Psoas muscle (tissue), 8 donors: ENCODE data around the gene DSCAM. TPM values are rescaled to one million over a fixed set of nuclear protein-coding genes. Genes with fewer than 3 reads are reported as not detected.

Experiments used
- ATAC-seq, 4 donors: fragments of 200-7000 bp; cut with Tn5 transposase; one replicate each; pipeline ENCODE4 v1.9.1; 2020; ENCODE audit warnings: moderate library complexity in 3 of 4, mild to moderate bottlenecking in 2 of 4
- DNase-seq, 2 donors: peaks; one replicate each; pipeline ENCODE4 v3.0.0-alpha.2; 2020
- H3K27ac ChIP-seq: fragments of 200-600 bp; one replicate; pipeline ENCODE4 v1.8.0; 2022
- H3K27me3 ChIP-seq, 3 donors: fragments of 200-600 bp in 1 of 3; one replicate each; pipeline versions ENCODE4 v1.6.1 to v1.8.0; 2013 to 2022; ENCODE audit warnings: low read length in 2 of 3, mild to moderate bottlenecking in 2 of 3, moderate library complexity in 1 of 3; ENCODE audit not compliant: insufficient read depth in 3 of 3
- H3K36me3 ChIP-seq, 2 donors: fragments of 200-600 bp in 1 of 2; one replicate each; pipeline versions ENCODE4 v1.6.1 to v1.8.0; 2013 to 2022; ENCODE audit warnings: low read depth in 1 of 2, mild to moderate bottlenecking in 1 of 2, moderate library complexity in 1 of 2; ENCODE audit not compliant: insufficient read depth in 1 of 2
- H3K4me1 ChIP-seq: fragments of 200-600 bp; one replicate; pipeline ENCODE4 v1.8.0; 2022
- H3K4me3 ChIP-seq: fragments of 200-600 bp; one replicate; pipeline ENCODE4 v1.8.0; 2022; ENCODE audit warnings: mild to moderate bottlenecking
- H3K9me3 ChIP-seq: fragments of 200-600 bp; one replicate; pipeline ENCODE4 v1.8.0; 2022
- CTCF ChIP-seq: fragments of 200-600 bp; IDR thresholded peaks from one replicate; pipeline ENCODE4 v1.8.0; 2022; ENCODE audit warnings: antibody characterized with exemption
- WGBS, 3 donors: extraction: QIAGEN DNeasy Blood & Tissue Kit; methylation state at CpG; one replicate each; pipeline versions ENCODE4 v1.1.6 to v1.1.7; 2013; 5-methylcytosine and 5-hydroxymethylcytosine counted together
- intact Hi-C, 2 donors: fragments of 100-400 bp; cut with DNase I; formaldehyde crosslinking; loops; one replicate each; pipeline versions ENCODE4 v1.11.0 to v1.14.2; 2022
- polyA plus RNA-seq, 3 donors: library from polyadenylated mRNA; stranded (reverse); fragments of 200-250 nt; gene quantifications; one replicate each; pipeline ENCODE4 v1.2.3, GENCODE V29; 2013
- total RNA-seq, 4 donors: library from RNA; stranded (reverse); fragmentation: NEBNext Ultra II Directional in 2 of 4; extraction: Animal tissue kit (Norgen Biotek cat#: 25700) in 2 of 4; gene quantifications; one replicate each; pipeline versions ENCODE4 v1.2.1 to v1.2.4, GENCODE V29; 2021 to 2023
- donor health status: healthy with polysubstance abuse.
- donor health status: DM: no; HTN: no; CAD: no; lungs with moderate emphysema.
- donor health status: Bipolar disorder and iron deficiency.
- donor health status: healthy.
- donor health status: DM: yes; HTN: yes; CAD: no.
- donor health status: DM: no; HTN: no; CAD: no.
- donor health status: DM: no; HTN: no; CAD: no.
- donor health status: DM: yes; HTN: yes; CAD: no.

The DSCAM gene
- total and polyA plus RNA-seq, 7 donors: 0.03 to 0.04 TPM; not detected in 5

DNA sequence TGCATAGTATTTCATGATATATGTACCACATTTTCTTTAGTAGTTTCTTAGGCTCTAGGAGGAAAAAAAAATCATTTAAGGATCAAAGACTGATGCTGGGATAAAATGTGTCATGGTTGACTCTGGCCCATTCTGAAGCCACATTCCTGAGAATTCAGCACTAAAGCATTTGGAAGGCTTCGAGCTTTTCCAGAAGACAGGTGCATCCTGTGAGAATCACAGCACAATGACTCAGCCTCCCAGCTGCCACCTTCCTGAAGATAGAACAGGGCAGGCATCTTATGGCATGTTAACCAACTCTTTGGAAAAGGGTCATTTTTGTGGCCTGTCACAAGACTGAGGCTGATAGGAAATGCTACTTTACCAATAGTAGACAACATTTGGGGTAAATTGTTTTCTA is 619.9 kb downstream of the DSCAM start:
- H3K4me1 ChIP-seq: no peaks in the 10 kb centered on the region
- H3K27me3 ChIP-seq: no peaks in the 10 kb centered on the region
- no peak overlapping the region for H3K27ac ChIP-seq
- H3K9me3 ChIP-seq: no peaks in the 10 kb centered on the region
- ATAC-seq: no peak
- no peak overlapping the region for H3K4me3 ChIP-seq
- H3K36me3 ChIP-seq: no peaks in the 10 kb centered on the region
- intact Hi-C loops: no loop called here
- WGBS, 3 donors: 14 to 32% (median 17%) methylated on average over 1 of the region's 1 CpG
- no peak for TF ChIP-seq CTCF
- no peak for DNase-seq

GRCh38 chr21:40215941-40216340 is 631.0 kb downstream of the DSCAM start:
- Histone ChIP-seq H3K4me3 (no peak overlapping the region), H3K27me3 (peaks cover 0 to 2% (median 0%) of the 10 kb centered on the region in 3 donors), H3K36me3 (no peaks in the 10 kb centered on the region), H3K4me1 (no peaks in the 10 kb centered on the region), H3K27ac (no peak overlapping the region), H3K9me3 (no peaks in the 10 kb centered on the region)
- intact Hi-C loops: no loop called here
- ATAC-seq (no peak), DNase-seq (no peak)
- no peak for TF ChIP-seq CTCF
- WGBS, 3 donors: 73 to 80% (median 78%) methylated on average over 2 of the region's 2 CpGs

DNA sequence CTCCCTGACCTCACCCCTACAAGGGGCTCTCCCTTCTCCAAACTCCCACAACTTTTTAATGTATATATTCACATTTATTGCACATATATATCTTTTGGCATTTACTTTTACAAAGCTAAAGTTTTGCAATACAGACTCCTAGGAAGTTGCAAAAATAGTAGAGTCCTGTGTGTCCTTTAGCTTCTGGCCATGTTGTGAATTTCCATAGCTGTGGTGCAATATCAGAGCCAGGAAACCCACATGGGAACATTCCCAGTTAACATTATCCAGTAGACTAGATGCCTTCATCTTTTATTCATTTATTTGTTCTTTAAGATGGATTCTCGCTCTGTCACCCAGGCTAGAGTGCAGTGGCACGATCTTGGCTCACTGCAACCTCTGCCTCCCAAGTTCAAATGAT is 636.7 kb downstream of the DSCAM start:
- H3K36me3 ChIP-seq: no peaks in the 10 kb centered on the region
- H3K27ac ChIP-seq: no peak overlapping the region
- no peaks in the 10 kb centered on the region for H3K4me1 ChIP-seq
- 90 to 100% (median 98%) methylated on average over 2 of the region's 2 CpGs for WGBS, 3 donors
- H3K4me3 ChIP-seq: no peak overlapping the region
- intact Hi-C loops: no loop called here
- peaks cover 0 to under 1% (median 0%) of the 10 kb centered on the region in 3 donors for H3K27me3 ChIP-seq
- ATAC-seq: no peak
- TF ChIP-seq CTCF: no peak
- no peaks in the 10 kb centered on the region for H3K9me3 ChIP-seq
- no peak for DNase-seq

GRCh38 chr21:40208948-40209345 is 638.0 kb downstream of the DSCAM start:
- DNase-seq (no peak), ATAC-seq (no peak)
- Histone ChIP-seq H3K9me3 (no peaks in the 10 kb centered on the region), H3K4me3 (no peak overlapping the region), H3K4me1 (no peaks in the 10 kb centered on the region), H3K27ac (no peak overlapping the region), H3K27me3 (no peaks in the 10 kb centered on the region), H3K36me3 (no peaks in the 10 kb centered on the region)
- TF ChIP-seq CTCF: no peak
- WGBS, 3 donors: 78 to 82% (median 78%) methylated on average over 5 of the region's 5 CpGs
- intact Hi-C loops: no loop called here

GRCh38 chr21:40208206-40208947 is 638.6 kb downstream of the DSCAM start:
- intact Hi-C loops: no loop called here
- Histone ChIP-seq H3K27ac (no peak overlapping the region), H3K4me3 (no peak overlapping the region), H3K27me3 (no peaks in the 10 kb centered on the region), H3K4me1 (no peaks in the 10 kb centered on the region), H3K9me3 (no peaks in the 10 kb centered on the region), H3K36me3 (no peaks in the 10 kb centered on the region)
- DNase-seq (no peak), ATAC-seq (no peak)
- TF ChIP-seq CTCF: no peak
- 69 to 77% (median 75%) methylated on average over 9 of the region's 9 CpGs for WGBS, 3 donors
